EL (cell line): ENCODE measurements around the gene LRRC8B.
"Not testable (repeated sequence)": the region's sequence is repeated elsewhere in the genome, so short reads cannot be mapped to it uniquely, and the experiment has no call there.

ENCODE experiments used
- DNase-seq: peaks from one replicate; pipeline ENCODE4 v3.0.0-alpha.2; 2016

LRRC8B gene

GRCh38 chr1:89609781-89610456 lies 85.3 kb downstream of the LRRC8B start:
- DNase-seq: no peak

- DNase-seq: no peak
Measured at GRCh38 chr1:89610457-89611011, 85.9 kb downstream of the LRRC8B start.

GRCh38 chr1:89611721-89612120 lies 87.1 kb downstream of the LRRC8B start:
- no peak for DNase-seq

GRCh38 chr1:89613928-89614327 lies 89.3 kb downstream of the LRRC8B start:
- no peak for DNase-seq

- DNase-seq: no peak
Measured at GRCh38 chr1:89615676-89616598, 91.3 kb downstream of the LRRC8B start.

- DNase-seq: no peak
Measured at GRCh38 chr1:89616844-89617627, 92.4 kb downstream of the LRRC8B start.

- DNase-seq: no peak
Measured at GRCh38 chr1:89620664-89621063, 96.0 kb downstream of the LRRC8B start.

GRCh38 chr1:89622895-89623294 lies 98.3 kb downstream of the LRRC8B start:
- no peak for DNase-seq

- DNase-seq: no peak
Measured at GRCh38 chr1:89624314-89624713, 99.7 kb downstream of the LRRC8B start.

- no peak for DNase-seq
Measured at GRCh38 chr1:89624715-89625323, 100.2 kb downstream of the LRRC8B start.

GRCh38 chr1:89627596-89627962 lies 103.0 kb downstream of the LRRC8B start:
- DNase-seq: no peak

- DNase-seq: no peak
Measured at GRCh38 chr1:89629146-89629545, 104.5 kb downstream of the LRRC8B start.

GRCh38 chr1:89629600-89629999 lies 105.0 kb downstream of the LRRC8B start:
- DNase-seq: not testable (repeated sequence)

GRCh38 chr1:89630048-89630447 lies 105.4 kb downstream of the LRRC8B start:
- no peak for DNase-seq

- DNase-seq: peak; percentile 9
Measured at GRCh38 chr1:89631816-89632656, 107.4 kb downstream of the LRRC8B start.

GRCh38 chr1:89632657-89633247 lies 108.1 kb downstream of the LRRC8B start, which contains the start of gene LRRC8C:
LRRC8C (plus strand) TSS chr1:89633120; CDS start chr1:89686474, 53,354 bp downstream.
- DNase-seq: peak; percentile 85

GRCh38 chr1:89633248-89633799 lies 108.7 kb downstream of the LRRC8B start:
- DNase-seq: peak; percentile 70

GRCh38 chr1:89633800-89634625 lies 109.4 kb downstream of the LRRC8B start:
- DNase-seq: peak; percentile 55
